Stomach (tissue), 4 donors: ENCODE measurements around the gene GCNT3.

Experiments used
- CTCF ChIP-seq, 7 experiments: fragments of 450-650 bp in 4 of 7; fragments of 200-600 bp in 3 of 7; sonication (generic) in 3 of 7; IDR thresholded peaks; one replicate each; pipeline ENCODE4 v1.5.1; 2016 to 2019; ENCODE audit warnings: antibody characterized with exemption in 7 of 7, control low read depth in 2 of 7, mild to moderate bottlenecking in 1 of 7
- POLR2A ChIP-seq, 4 donors: fragments of 450-650 bp; IDR thresholded peaks; one replicate each; pipeline ENCODE4 v1.6.1; 2016; ENCODE audit warnings: antibody characterized with exemption in 4 of 4, control low read depth in 2 of 4, mild to moderate bottlenecking in 1 of 4, moderate library complexity in 1 of 4
- POLR2AphosphoS5 ChIP-seq, 3 donors: sonication (generic); formaldehyde crosslinking; IDR thresholded peaks; one replicate each; pipeline ENCODE4 v1.6.1; 2016; ENCODE audit warnings: antibody characterized with exemption in 3 of 3

- TF ChIP-seq CTCF (IDR thresholded peaks at IDR 0.05) (no peak), POLR2A (IDR thresholded peaks at IDR 0.05) (no peak), POLR2AphosphoS5 (IDR thresholded peaks at IDR 0.05) (no peak)
These were observed 50.7 kb downstream of the GCNT3 start for GRCh38 chr15:59662260-59662659.
